Right atrium auricular region (tissue), 2 donors: ENCODE results near the gene YEATS4. TPM values are rescaled to one million over a fixed set of nuclear protein-coding genes. Genes with fewer than 3 reads are reported as not detected.

Experiments
- DNase-seq: peaks from one replicate; pipeline ENCODE4 v3.0.0-alpha.2; 2019; ENCODE audit warnings: low spot score
- H3K27ac ChIP-seq, 2 donors: fragments of 200-600 bp; sonication (generic); 1 replicate in 1 of 2; 2 replicates in 1 of 2; pipeline ENCODE4 v1.5.1; 2016 to 2019
- H3K27me3 ChIP-seq, 2 donors: fragments of 200-600 bp; sonication (generic); one replicate each; pipeline versions ENCODE4 v1.5.1 to v1.6.0; 2017 to 2019
- H3K36me3 ChIP-seq: fragments of 200-600 bp; sonication (generic); one replicate; pipeline ENCODE4 v1.5.1; 2016
- H3K4me1 ChIP-seq, 2 donors: fragments of 200-600 bp; sonication (generic); one replicate each; pipeline versions ENCODE4 v1.5.1 to v1.6.0; 2017 to 2019
- H3K4me3 ChIP-seq, 2 donors: fragments of 200-600 bp; sonication (generic); 1 replicate in 1 of 2; 2 replicates in 1 of 2; pipeline ENCODE4 v1.5.1; 2017 to 2019; ENCODE audit warnings: mild to moderate bottlenecking in 1 of 2, moderate library complexity in 1 of 2
- H3K9me3 ChIP-seq, 2 donors: fragments of 200-600 bp; sonication (generic); one replicate each; pipeline ENCODE4 v1.5.1; 2019
- CTCF ChIP-seq, 2 donors: fragments of 200-600 bp; sonication (generic); IDR thresholded peaks; one replicate each; pipeline ENCODE4 v1.5.1; 2019; ENCODE audit warnings: antibody characterized with exemption in 2 of 2
- total RNA-seq, 2 donors: library from RNA; depleted of rRNA; stranded (reverse); fragments of >200 nt; gene quantifications; one replicate each; pipeline ENCODE4 v1.1.0, GENCODE V29; 2016

YEATS4 gene
- total RNA-seq, 2 donors from 2014 or later: 8.5 to 12.9 TPM

GRCh38 chr12:69351462-69352236 lies 7.9 kb upstream of the YEATS4 start:
- no peaks in the 10 kb centered on the region for H3K27me3 ChIP-seq
- H3K36me3 ChIP-seq: no peaks in the 10 kb centered on the region
- H3K4me1 ChIP-seq: no peaks in the 10 kb centered on the region
- DNase-seq: no peak
- H3K9me3 ChIP-seq: no peaks in the 10 kb centered on the region
- no peak overlapping the region for H3K4me3 ChIP-seq
- no peak for TF ChIP-seq CTCF (IDR thresholded peaks at IDR 0.05)
- H3K27ac ChIP-seq: no peak overlapping the region

GRCh38 chr12:69352904-69353303 lies 6.6 kb upstream of the YEATS4 start:
- Histone ChIP-seq H3K4me3 (no peak overlapping the region), H3K36me3 (no peaks in the 10 kb centered on the region)

DNA sequence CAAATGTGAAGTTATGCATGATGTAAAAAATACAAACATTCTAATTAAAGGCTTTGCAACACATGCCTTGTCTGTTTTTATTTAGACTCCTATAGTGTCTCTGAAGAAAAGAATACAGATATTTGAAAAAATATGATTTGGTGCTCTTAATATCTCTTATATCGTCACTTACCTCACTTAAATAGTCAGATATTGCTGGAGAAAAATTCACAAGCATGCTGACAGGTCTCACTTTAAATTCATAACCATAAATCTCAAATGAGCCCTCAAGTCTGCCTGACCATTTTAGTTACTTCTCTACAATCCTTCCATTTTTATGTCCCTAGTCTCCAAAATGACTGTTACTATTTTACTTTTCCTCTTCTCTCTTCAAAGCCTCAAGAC lies 5.4 kb upstream of the YEATS4 start:
- TF ChIP-seq CTCF (IDR thresholded peaks at IDR 0.05): no peak
- Histone ChIP-seq H3K9me3 (no peaks in the 10 kb centered on the region), H3K4me3 (no peak overlapping the region), H3K27me3 (no peaks in the 10 kb centered on the region), H3K4me1 (peaks cover 0 to 5% of the 10 kb centered on the region in 2 donors), H3K36me3 (no peaks in the 10 kb centered on the region), H3K27ac (no peak overlapping the region)
- no peak for DNase-seq

More at GRCh38 chr12:69352904-69353303, 6.6 kb upstream of the YEATS4 start:
- Histone ChIP-seq H3K27ac (no peak overlapping the region), H3K4me1 (no peaks in the 10 kb centered on the region), H3K9me3 (no peaks in the 10 kb centered on the region), H3K27me3 (no peaks in the 10 kb centered on the region)
- no peak for DNase-seq
- TF ChIP-seq CTCF (IDR thresholded peaks at IDR 0.05): no peak

- no peak for DNase-seq
- peaks cover 0 to 7% of the 10 kb centered on the region in 2 donors for H3K4me1 ChIP-seq
- H3K9me3 ChIP-seq: no peaks in the 10 kb centered on the region
- no peaks in the 10 kb centered on the region for H3K27me3 ChIP-seq
- no peaks in the 10 kb centered on the region for H3K36me3 ChIP-seq
- no peak overlapping the region for H3K4me3 ChIP-seq
- no peak overlapping the region for H3K27ac ChIP-seq
- no peak for TF ChIP-seq CTCF (IDR thresholded peaks at IDR 0.05)
Observed at GRCh38 chr12:69354556-69355187, 4.9 kb upstream of the YEATS4 start.

DNA sequence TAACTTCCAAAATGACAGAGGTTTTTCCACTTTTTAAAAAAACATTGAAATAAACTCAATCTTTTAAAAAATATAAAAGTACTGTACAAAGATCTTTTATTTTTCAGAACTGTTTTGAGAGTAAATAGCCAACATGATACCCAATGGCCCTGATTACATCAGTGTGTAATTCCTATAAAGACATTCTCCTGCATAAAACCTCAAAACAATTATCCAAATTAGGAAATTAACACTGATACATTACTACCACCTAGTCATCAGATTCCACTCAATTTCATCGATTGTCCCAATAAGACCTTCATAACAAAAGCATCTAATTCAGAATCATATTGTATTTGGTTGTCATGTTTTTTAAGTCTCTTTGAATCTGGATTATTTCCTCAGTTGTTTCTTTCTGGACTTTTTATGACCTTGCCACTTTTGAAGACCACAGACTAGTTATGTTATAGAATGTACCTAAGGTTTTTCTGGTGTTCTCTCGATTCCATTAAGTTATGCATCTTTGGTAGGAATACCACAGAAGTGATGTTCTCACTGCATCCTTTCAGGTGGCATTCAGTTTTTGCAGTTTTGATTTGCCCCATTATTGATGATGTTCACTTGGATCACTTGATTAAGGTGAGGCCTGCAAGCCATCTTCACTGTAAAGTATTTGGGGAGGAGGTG lies 4.0 kb upstream of the YEATS4 start:
- no peaks in the 10 kb centered on the region for H3K9me3 ChIP-seq
- H3K4me3 ChIP-seq: no peak overlapping the region
- no peak overlapping the region for H3K27ac ChIP-seq
- no peak for TF ChIP-seq CTCF (IDR thresholded peaks at IDR 0.05)
- no peaks in the 10 kb centered on the region for H3K36me3 ChIP-seq
- H3K4me1 ChIP-seq: peaks cover 0 to 12% of the 10 kb centered on the region in 2 donors
- H3K27me3 ChIP-seq: no peaks in the 10 kb centered on the region
- DNase-seq: no peak
